H1 (cell line): Measurements from ENCODE around the gene EIF3B. TPM values are rescaled to one million over a fixed set of nuclear protein-coding genes. Genes with fewer than 3 reads are reported as not detected.

ENCODE experiments used
- CTCF ChIA-PET: fragments of 300-600 bp; sonication (Branson Sonifier 250); formaldehyde crosslinking; loops from one replicate; lab custom pipeline; 2021; ENCODE audit not compliant: partially characterized antibody; lab: Charles Lee
- POLR2A ChIA-PET: fragments of 300-600 bp; sonication (Branson Sonifier 250); formaldehyde crosslinking; loops from one replicate; lab custom pipeline; 2021; ENCODE audit warnings: inconsistent platforms; ENCODE audit not compliant: partially characterized antibody; lab: Charles Lee
- DNase-seq, 2 experiments: peaks; one replicate each; pipeline versions ENCODE4 v3.0.0 to v3.0.0-alpha.2; 2010 to 2022; ENCODE audit warnings: low spot score in 2 of 2, low read depth in 1 of 2, mixed read lengths in 1 of 2
- FAIRE-seq: peaks from 2 replicates; lab custom pipeline; 2011; peaks lifted over from hg19 to GRCh38; lab: Jason Lieb, UNC
- H2AFZ ChIP-seq: 2 replicates; pipeline ENCODE4 v1.8.1; 2012; ENCODE audit warnings: low read length, inconsistent platforms
- H2AK5ac ChIP-seq: 2 replicates; pipeline ENCODE4 v1.6.1; 2013; ENCODE audit warnings: low read depth, low read length
- H2BK120ac ChIP-seq: replicated peaks from 2 replicates; pipeline ENCODE3; 2013; ENCODE audit warnings: low read depth, low read length, inconsistent platforms
- H2BK12ac ChIP-seq: 2 replicates; pipeline ENCODE4 v1.6.1; 2013; ENCODE audit warnings: low read depth, low read length
- H2BK15ac ChIP-seq: 2 replicates; pipeline ENCODE4 v1.6.1; 2013; ENCODE audit warnings: low read length
- H2BK20ac ChIP-seq: 2 replicates; pipeline ENCODE4 v1.6.1; 2013; ENCODE audit warnings: low read length
- H2BK5ac ChIP-seq: 2 replicates; pipeline ENCODE4 v1.6.1; 2013; ENCODE audit warnings: low read depth, low read length
- H3K14ac ChIP-seq: 2 replicates; pipeline ENCODE4 v1.6.1; 2013; ENCODE audit warnings: inconsistent platforms; ENCODE audit not compliant: insufficient read length
- H3K18ac ChIP-seq: 2 replicates; pipeline ENCODE4 v1.6.1; 2013; ENCODE audit warnings: low read length; ENCODE audit errors: extremely low read depth
- H3K23ac ChIP-seq: 2 replicates; pipeline ENCODE4 v1.6.1; 2013; ENCODE audit warnings: inconsistent platforms; ENCODE audit not compliant: insufficient read length
- H3K23me2 ChIP-seq: 2 replicates; pipeline ENCODE4 v1.6.1; 2013; ENCODE audit warnings: low read depth, low read length
- H3K27ac ChIP-seq: 2 replicates; pipeline ENCODE4 v1.6.1; 2011; ENCODE audit warnings: low read depth, low read length, inconsistent platforms
- H3K27me3 ChIP-seq, 4 experiments: replicated peaks in 1 of 4; 1 replicate in 1 of 4; 2 replicates in 3 of 4; pipeline versions ENCODE4 v1.6.1 to v1.8.1; 2011 to 2013; ENCODE audit warnings: low read length in 3 of 4, mild to moderate bottlenecking in 3 of 4, inconsistent platforms in 2 of 4, mixed read lengths in 2 of 4, moderate library complexity in 1 of 4; ENCODE audit not compliant: control insufficient read depth in 3 of 4, insufficient read depth in 3 of 4; ENCODE audit errors: extremely low read depth in 1 of 4
- H3K36me3 ChIP-seq, 4 experiments: 2 replicates each; pipeline versions ENCODE4 v1.6.1 to v1.8.1; 2011 to 2013; ENCODE audit warnings: mild to moderate bottlenecking in 4 of 4, low read length in 3 of 4, moderate library complexity in 2 of 4, control low read depth in 1 of 4, inconsistent platforms in 1 of 4; ENCODE audit not compliant: insufficient read depth in 4 of 4, control insufficient read depth in 2 of 4
- H3K4ac ChIP-seq: replicated peaks from 2 replicates; pipeline ENCODE3; 2013; ENCODE audit warnings: low read length, low read depth, mixed read lengths, inconsistent platforms; ENCODE audit not compliant: insufficient read length
- H3K4me1 ChIP-seq, 4 experiments: replicated peaks in 1 of 4; 1 replicate in 1 of 4; 2 replicates in 3 of 4; pipeline versions ENCODE4 v1.6.1 to v1.8.1; 2011 to 2013; ENCODE audit warnings: low read length in 3 of 4, inconsistent platforms in 2 of 4, mixed read lengths in 1 of 4; ENCODE audit not compliant: insufficient read depth in 4 of 4, control insufficient read depth in 3 of 4
- H3K4me2 ChIP-seq, 2 experiments: 2 replicates each; pipeline versions ENCODE4 v1.6.1 to v1.8.1; 2011 to 2013; ENCODE audit warnings: low read depth in 2 of 2, low read length in 2 of 2, control low read depth in 1 of 2, inconsistent platforms in 1 of 2, mild to moderate bottlenecking in 1 of 2; ENCODE audit not compliant: insufficient read depth in 1 of 2
- H3K4me3 ChIP-seq, 4 experiments: fragments of 200-600, 300-600 bp in 1 of 4; sonication (generic), shearing (Covaris generic), sonication (Bioruptor Twin) in 1 of 4; 2 replicates each; pipeline versions ENCODE4 v1.5.1 to v1.8.1; 2011 to 2016; ENCODE audit warnings: low read length in 4 of 4, low read depth in 3 of 4, control low read depth in 2 of 4, inconsistent platforms in 2 of 4, mild to moderate bottlenecking in 2 of 4, mixed read lengths in 1 of 4, moderate library complexity in 1 of 4; ENCODE audit not compliant: insufficient read depth in 2 of 4; ENCODE audit errors: extremely low read depth in 1 of 4
- H3K56ac ChIP-seq: replicated peaks from 2 replicates; pipeline ENCODE3; 2013; ENCODE audit warnings: low read depth, mild to moderate bottlenecking, mixed read lengths, low read length, inconsistent platforms; ENCODE audit not compliant: insufficient read length
- H3K79me1 ChIP-seq: 2 replicates; pipeline ENCODE4 v1.6.1; 2013; ENCODE audit warnings: low read depth, low read length, control low read depth
- H3K79me2 ChIP-seq, 2 experiments: 2 replicates each; pipeline versions ENCODE4 v1.6.1 to v1.8.1; 2012 to 2013; ENCODE audit warnings: low read length in 2 of 2, mild to moderate bottlenecking in 2 of 2, inconsistent platforms in 1 of 2; ENCODE audit not compliant: insufficient read depth in 2 of 2, control insufficient read depth in 1 of 2
- H3K9ac ChIP-seq, 4 experiments: replicated peaks in 1 of 4; 1 replicate in 1 of 4; 2 replicates in 3 of 4; pipeline versions ENCODE4 v1.6.1 to v1.8.1; 2011 to 2013; ENCODE audit warnings: low read depth in 3 of 4, low read length in 3 of 4, control low read depth in 2 of 4, mild to moderate bottlenecking in 2 of 4, moderate library complexity in 2 of 4, inconsistent platforms in 1 of 4; ENCODE audit errors: extremely low read depth in 1 of 4
- H3K9me3 ChIP-seq, 2 experiments: 2 replicates each; pipeline versions ENCODE4 v1.6.1 to v1.8.1; 2012 to 2013; ENCODE audit warnings: mild to moderate bottlenecking in 2 of 2, moderate library complexity in 2 of 2, control low read depth in 1 of 2, inconsistent platforms in 1 of 2, low read depth in 1 of 2, low read length in 1 of 2, mixed read lengths in 1 of 2; ENCODE audit not compliant: insufficient read depth in 2 of 2
- H4K20me1 ChIP-seq, 2 experiments: replicated peaks in 1 of 2; 2 replicates each; pipeline versions ENCODE3 to v1.8.1; 2011 to 2013; ENCODE audit warnings: inconsistent platforms in 2 of 2, low read length in 2 of 2, mild to moderate bottlenecking in 1 of 2; ENCODE audit not compliant: insufficient read depth in 2 of 2, control insufficient read depth in 1 of 2
- H4K5ac ChIP-seq: 2 replicates; pipeline ENCODE4 v1.6.1; 2013; ENCODE audit warnings: low read length, low read depth, mixed read lengths, inconsistent platforms; ENCODE audit not compliant: insufficient read length
- H4K8ac ChIP-seq: 2 replicates; pipeline ENCODE4 v1.8.0; 2013; ENCODE audit warnings: mild to moderate bottlenecking, moderate library complexity, low read length, inconsistent platforms; ENCODE audit not compliant: insufficient read depth; ENCODE audit errors: extremely low read depth
- H4K91ac ChIP-seq: replicated peaks from 2 replicates; pipeline ENCODE3; 2013; ENCODE audit warnings: low read length, mixed read lengths, inconsistent platforms; ENCODE audit not compliant: insufficient read length
- EP300 ChIP-seq, 2 experiments: IDR thresholded peaks; 1 replicate in 1 of 2; 2 replicates in 1 of 2; pipeline ENCODE4 v1.6.1; 2011 to 2012; ENCODE audit warnings: low read depth in 2 of 2, low read length in 2 of 2, mild to moderate bottlenecking in 2 of 2, borderline replicate concordance in 1 of 2, inconsistent platforms in 1 of 2, moderate library complexity in 1 of 2
- JUN ChIP-seq: IDR thresholded peaks from 2 replicates; pipeline ENCODE4 v1.6.1; 2011; ENCODE audit warnings: low read depth, mild to moderate bottlenecking, improper control_type of control experiment, low read length
- KDM1A ChIP-seq: fragments of 200-600, 300-600 bp; sonication (generic); IDR thresholded peaks from 2 replicates; pipeline ENCODE4 v1.7.1; 2016; ENCODE audit warnings: mild to moderate bottlenecking, low read length, borderline replicate concordance
- RBBP5 ChIP-seq: IDR thresholded peaks from 2 replicates; pipeline ENCODE4 v1.7.1; 2012; ENCODE audit warnings: low read depth, mild to moderate bottlenecking, inconsistent platforms, low read length, moderate library complexity, borderline replicate concordance
- RFX5 ChIP-seq: IDR thresholded peaks from 2 replicates; pipeline ENCODE4 v1.6.1; 2011; ENCODE audit warnings: low read depth, low read length, improper control_type of control experiment, borderline replicate concordance
- RXRA ChIP-seq: IDR thresholded peaks from 2 replicates; pipeline ENCODE4 v1.6.1; 2011; ENCODE audit warnings: low read depth, mild to moderate bottlenecking, low read length, moderate library complexity; ENCODE audit not compliant: insufficient read depth
- SIN3A ChIP-seq, 2 experiments: IDR thresholded peaks in 1 of 2; conservative IDR thresholded peaks in 1 of 2; 2 replicates each; pipeline ENCODE4 v1.6.1; 2011 to 2012; ENCODE audit warnings: low read length in 2 of 2, improper control_type of control experiment in 1 of 2, low read depth in 1 of 2, mild to moderate bottlenecking in 1 of 2
- SP1 ChIP-seq: IDR thresholded peaks from 2 replicates; pipeline ENCODE4 v1.6.1; 2011; ENCODE audit warnings: low read depth, low read length
- TAF1 ChIP-seq: IDR thresholded peaks from 2 replicates; pipeline ENCODE4 v1.6.1; 2011; ENCODE audit warnings: mild to moderate bottlenecking, low read depth, low read length
- YY1 ChIP-seq: IDR thresholded peaks from 2 replicates; pipeline ENCODE4 v1.6.1; 2011; ENCODE audit warnings: low read depth, mild to moderate bottlenecking, low read length
- WGBS, 2 experiments: shearing (Covaris generic) in 1 of 2; methylation state at CpG; one replicate each; pipeline versions ENCODE4 v1.1.6 to v1.1.7; 2013 to 2015; ENCODE audit warnings: low lambda C conversion rate in 2 of 2, mixed read lengths in 2 of 2, inconsistent platforms in 1 of 2, low coverage in 1 of 2, missing lambda C conversion rate in 1 of 2; ENCODE audit not compliant: insufficient replicate concordance in 2 of 2, insufficient coverage in 1 of 2, insufficient read length in 1 of 2; ENCODE audit errors: extremely low coverage in 1 of 2, missing lambda C conversion rate in 1 of 2; 5-methylcytosine and 5-hydroxymethylcytosine counted together
- polyA plus RNA-seq, 7 experiments: library from polyadenylated mRNA; depleted of rRNA in 3 of 7; stranded (reverse) in 5 of 7; unstranded in 2 of 7; fragments of >200 nt in 5 of 7; fragments of 200-250 nt in 2 of 7; gene quantifications; 1 replicate in 5 of 7; 2 replicates in 1 of 7; 4 replicates in 1 of 7; pipeline versions ENCODE4 v1.2.1 to v1.2.3, GENCODE V29; 2011 to 2013; ENCODE audit warnings: missing spikeins in 2 of 7, mixed read lengths in 2 of 7
- total RNA-seq: library from RNA; stranded (reverse); fragmentation: NEBNext Ultra II Directional; extraction: Animal tissue kit (Norgen Biotek cat#: 25700); gene quantifications from 2 replicates; pipeline ENCODE4 v1.2.1, GENCODE V29; 2021
- TF ChIP-seq, protein P1 (sequence below): IDR thresholded peaks from 2 replicates; pipeline ENCODE4 v1.6.1; 2011; ENCODE audit warnings: low read depth, mild to moderate bottlenecking, low read length; ENCODE audit not compliant: insufficient read depth
- TF ChIP-seq, protein P2 (sequence below): IDR thresholded peaks from 2 replicates; pipeline ENCODE4 v1.6.1; 2011; ENCODE audit warnings: low read length, improper control_type of control experiment

The EIF3B gene
- total and polyA plus RNA-seq, 2 of the 8 experiments (the other 6 are each of a cell fraction or from before 2014, with no cell fraction given): 167 to 316 TPM

DNA sequence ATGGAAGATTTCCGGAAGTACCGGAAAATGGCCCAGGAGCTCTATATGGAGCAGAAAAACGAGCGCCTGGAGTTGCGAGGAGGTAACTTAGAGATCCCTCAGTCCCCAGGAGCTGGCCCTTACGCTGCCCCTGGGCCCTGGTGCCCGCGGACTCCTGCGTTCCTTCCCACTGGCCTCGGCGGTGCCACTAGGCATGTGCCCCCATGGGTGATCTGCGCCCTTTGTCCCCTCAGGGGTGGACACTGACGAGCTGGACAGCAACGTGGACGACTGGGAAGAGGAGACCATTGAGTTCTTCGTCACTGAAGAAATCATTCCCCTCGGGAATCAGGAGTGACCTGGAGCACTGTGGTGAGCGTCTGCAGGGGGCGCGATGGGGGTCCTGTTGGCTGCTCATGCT is 24.5 kb downstream of the EIF3B start:
- Histone ChIP-seq H3K14ac (no peak overlapping the region), H2AFZ (no peak overlapping the region), H4K5ac (no peak overlapping the region), H3K27ac (no peak overlapping the region), H3K4me3 (no peak overlapping the region), H3K79me1 (peaks cover 14% of the 10 kb centered on the region), H3K23ac (no peak overlapping the region), H2BK20ac (no peak overlapping the region), H3K27me3 (no peaks in the 10 kb centered on the region), H3K36me3 (peaks cover 44 to 63% (median 56%) of the 10 kb centered on the region in 4 experiments), H4K8ac (no peak overlapping the region), H3K56ac (no peak overlapping the region), H2BK120ac (no peak overlapping the region), H4K91ac (no peak overlapping the region), H2BK5ac (no peak overlapping the region), H3K9me3 (no peaks in the 10 kb centered on the region), H3K79me2 (peaks cover 0 to 47% of the 10 kb centered on the region in 2 experiments; a peak in 2 of 4 replicates), H4K20me1 (peaks cover 30 to 45% of the 10 kb centered on the region in 2 experiments), H3K4me2 (no peak overlapping the region), H3K4ac (no peak overlapping the region), H3K23me2 (no peaks in the 10 kb centered on the region), H3K18ac (no peak overlapping the region), H2AK5ac (no peak overlapping the region), H2BK12ac (no peak overlapping the region), H2BK15ac (no peak overlapping the region), H3K4me1 (no peaks in the 10 kb centered on the region), H3K9ac (no peak overlapping the region)
- DNase-seq (no peak), FAIRE-seq (no peak)
- ChIA-PET CTCF (interaction anchor here (0.6 to 1.7 kb wide), 5 partner anchors 13 to 717 kb away, joined by 3 to 5 read pairs (median 3); partner anchors contain the start of gene MAD1L1), POLR2A (interaction anchor here (0.9 to 2.3 kb wide), 6 partner anchors 9 to 117 kb away, joined by 3 to 12 read pairs (median 6); partner anchors contain the start of gene EIF3B)
- 93% methylated on average over 20 of the region's 20 CpGs; no CpG with 5 or more reads in 1 of the 2 experiments for WGBS, 2 experiments
- TF ChIP-seq TAF1 (no peak), EP300 (IDR thresholded peaks at IDR 0.05; ENCODE audit: borderline replicate concordance in 1 of 2, low read depth in 2 of 2, low read length in 2 of 2) (no peak), SP1 (no peak), JUN (no peak), RXRA (no peak), YY1 (no peak), RFX5 (no peak), SIN3A (conservative IDR thresholded peaks at IDR 0.05 in 1 of 2, IDR thresholded peaks at IDR 0.05 in 1 of 2; ENCODE audit: low read depth in 1 of 2, low read length in 2 of 2) (no peak), RBBP5 (no peak), KDM1A (no peak)
- TF ChIP-seq, protein P1, sequence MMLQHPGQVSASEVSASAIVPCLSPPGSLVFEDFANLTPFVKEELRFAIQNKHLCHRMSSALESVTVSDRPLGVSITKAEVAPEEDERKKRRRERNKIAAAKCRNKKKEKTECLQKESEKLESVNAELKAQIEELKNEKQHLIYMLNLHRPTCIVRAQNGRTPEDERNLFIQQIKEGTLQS: no peak
- TF ChIP-seq, protein P2, sequence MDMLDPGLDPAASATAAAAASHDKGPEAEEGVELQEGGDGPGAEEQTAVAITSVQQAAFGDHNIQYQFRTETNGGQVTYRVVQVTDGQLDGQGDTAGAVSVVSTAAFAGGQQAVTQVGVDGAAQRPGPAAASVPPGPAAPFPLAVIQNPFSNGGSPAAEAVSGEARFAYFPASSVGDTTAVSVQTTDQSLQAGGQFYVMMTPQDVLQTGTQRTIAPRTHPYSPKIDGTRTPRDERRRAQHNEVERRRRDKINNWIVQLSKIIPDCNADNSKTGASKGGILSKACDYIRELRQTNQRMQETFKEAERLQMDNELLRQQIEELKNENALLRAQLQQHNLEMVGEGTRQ: no peak
